GM13976 (cell line): Measurements from ENCODE around the gene NTRK3.

Experiments
- DNase-seq: peaks from one replicate; pipeline ENCODE4 v3.0.0; 2012; ENCODE audit warnings: low spot score
- CTCF ChIP-seq: IDR thresholded peaks from 2 replicates; pipeline ENCODE4 v1.5.1; 2012; ENCODE audit warnings: borderline replicate concordance, mild to moderate bottlenecking; ENCODE audit not compliant: insufficient read depth; ENCODE audit errors: extremely low read depth, missing control alignments, control extremely low read depth
- in situ Hi-C: fragments of 300-500 bp; cut with MboI; formaldehyde crosslinking; loops from one replicate; pipeline ENCODE4 v1.12.0; 2022; ENCODE audit warnings: low sequenced_read_pairs, mixed read lengths, inconsistent platforms; ENCODE audit not compliant: unreplicated experiment

Gene NTRK3

DNA sequence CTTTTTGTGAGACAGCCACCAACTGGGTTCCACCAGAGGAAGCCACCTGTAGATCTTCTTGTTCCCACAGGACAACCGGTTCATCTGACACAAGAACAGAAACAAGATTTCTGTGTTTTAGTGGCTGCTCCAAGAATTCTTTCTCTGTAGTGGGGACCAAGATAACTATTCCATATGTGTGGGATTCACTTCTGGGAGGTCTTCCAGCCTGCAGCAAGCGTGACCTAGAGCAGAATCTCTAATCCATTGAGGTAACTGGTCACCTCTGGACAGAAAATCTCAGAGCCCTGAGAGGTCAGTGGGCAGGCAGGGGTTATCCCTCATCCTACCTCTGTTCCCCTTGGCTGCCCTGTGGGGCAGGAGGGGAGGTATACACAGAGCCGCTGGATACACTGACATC lies 311.3 kb downstream of the NTRK3 start:
- no peak for DNase-seq
- in situ Hi-C loops: no loop called here
- no peak for TF ChIP-seq CTCF

- in situ Hi-C loops: no loop called here
- no peak for TF ChIP-seq CTCF
- DNase-seq: no peak
Observed at GRCh38 chr15:87944691-87945090, 311.8 kb downstream of the NTRK3 start.

- in situ Hi-C loops: no loop called here
- no peak for DNase-seq
- TF ChIP-seq CTCF: no peak
Observed at GRCh38 chr15:87944050-87944449, 312.5 kb downstream of the NTRK3 start.

DNA sequence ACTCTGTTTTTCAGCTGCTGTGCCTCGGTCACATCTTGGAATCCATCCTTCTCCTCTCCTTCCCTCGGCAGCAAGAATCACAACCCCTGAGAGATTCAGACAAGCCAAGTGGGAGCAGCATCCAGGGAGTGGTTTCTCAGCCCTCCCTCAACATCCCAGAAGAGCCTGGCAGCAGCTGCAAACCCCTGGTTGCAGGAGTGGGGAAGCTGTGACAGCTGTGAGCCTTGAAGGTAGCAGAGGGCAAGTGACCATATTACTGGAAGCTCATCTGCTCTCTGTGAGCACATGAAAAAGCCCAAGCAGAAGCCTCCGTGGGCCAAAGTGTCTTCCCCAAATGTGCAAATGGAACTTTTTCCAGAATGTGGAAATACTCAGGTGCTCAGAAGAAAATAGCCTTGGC lies 312.9 kb downstream of the NTRK3 start:
- no peak for TF ChIP-seq CTCF
- in situ Hi-C loops: no loop called here

DNA sequence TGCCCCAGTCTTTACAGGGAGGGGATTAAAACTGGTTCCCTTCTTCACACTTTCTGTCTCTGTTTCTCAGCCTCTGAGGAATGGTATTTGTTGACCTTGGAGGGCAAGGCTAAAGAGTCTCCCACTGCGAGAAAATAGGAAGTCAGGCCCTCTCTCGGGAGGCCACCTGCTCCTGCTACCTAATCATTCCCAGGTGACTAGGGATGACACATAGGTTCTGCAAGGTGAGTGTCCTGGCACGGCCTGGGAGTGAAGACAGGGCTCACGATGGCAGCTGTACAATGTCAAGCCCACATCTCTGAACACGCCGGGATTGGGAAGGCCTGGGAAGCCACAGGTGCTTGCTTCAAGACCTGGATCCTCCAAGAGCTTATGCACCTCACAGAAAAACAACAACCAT lies 314.2 kb downstream of the NTRK3 start:
- no peak for DNase-seq
- no peak for TF ChIP-seq CTCF
- in situ Hi-C loops: no loop called here

More for the DNA sequence above, 312.9 kb downstream of the NTRK3 start:
- no peak for DNase-seq

- no peak for TF ChIP-seq CTCF
- in situ Hi-C loops: no loop called here
- DNase-seq: no peak
Observed at GRCh38 chr15:87941606-87942005, 314.9 kb downstream of the NTRK3 start.

DNA sequence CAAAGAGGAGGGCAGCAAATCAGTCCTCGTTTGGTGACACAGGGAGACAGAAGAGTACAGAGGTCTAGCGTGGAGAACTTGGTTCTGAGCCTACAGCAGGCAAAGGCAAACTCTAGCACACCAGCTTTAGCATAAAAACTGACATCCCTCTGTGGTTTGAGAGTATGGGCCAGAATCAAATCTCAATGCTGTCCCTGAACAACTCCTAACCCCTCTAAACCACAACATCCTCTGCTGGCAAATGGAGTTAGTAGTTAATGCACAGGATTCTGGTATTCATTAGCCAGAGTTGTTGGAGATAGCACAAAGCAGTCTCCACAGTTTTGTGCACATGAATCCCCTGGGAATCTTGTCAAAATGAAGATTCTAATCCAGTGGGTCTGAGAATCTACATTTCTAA lies 315.8 kb downstream of the NTRK3 start:
- no peak for DNase-seq
- no peak for TF ChIP-seq CTCF
- in situ Hi-C loops: no loop called here
